Peyer's patch (tissue), 4 donors: ENCODE results near the gene CEMP1.
A peak's percentile ranks its signal among the peaks of the same experiment; 100 is the strongest.

Source experiments
- POLR2A ChIP-seq, 2 donors: fragments of 450-650 bp; IDR thresholded peaks; one replicate each; pipeline ENCODE4 v1.5.1; 2017; ENCODE audit warnings: antibody characterized with exemption in 2 of 2, mild to moderate bottlenecking in 2 of 2, moderate library complexity in 2 of 2
- TF ChIP-seq, protein P1 (sequence below), 6 experiments: fragments of 450-650 bp in 4 of 6; fragments of 200-600 bp in 2 of 6; sonication (generic) in 1 of 6; IDR thresholded peaks; one replicate each; pipeline ENCODE4 v1.5.1; 2017 to 2019; ENCODE audit warnings: antibody characterized with exemption in 6 of 6, mild to moderate bottlenecking in 3 of 6, moderate library complexity in 1 of 6

DNA sequence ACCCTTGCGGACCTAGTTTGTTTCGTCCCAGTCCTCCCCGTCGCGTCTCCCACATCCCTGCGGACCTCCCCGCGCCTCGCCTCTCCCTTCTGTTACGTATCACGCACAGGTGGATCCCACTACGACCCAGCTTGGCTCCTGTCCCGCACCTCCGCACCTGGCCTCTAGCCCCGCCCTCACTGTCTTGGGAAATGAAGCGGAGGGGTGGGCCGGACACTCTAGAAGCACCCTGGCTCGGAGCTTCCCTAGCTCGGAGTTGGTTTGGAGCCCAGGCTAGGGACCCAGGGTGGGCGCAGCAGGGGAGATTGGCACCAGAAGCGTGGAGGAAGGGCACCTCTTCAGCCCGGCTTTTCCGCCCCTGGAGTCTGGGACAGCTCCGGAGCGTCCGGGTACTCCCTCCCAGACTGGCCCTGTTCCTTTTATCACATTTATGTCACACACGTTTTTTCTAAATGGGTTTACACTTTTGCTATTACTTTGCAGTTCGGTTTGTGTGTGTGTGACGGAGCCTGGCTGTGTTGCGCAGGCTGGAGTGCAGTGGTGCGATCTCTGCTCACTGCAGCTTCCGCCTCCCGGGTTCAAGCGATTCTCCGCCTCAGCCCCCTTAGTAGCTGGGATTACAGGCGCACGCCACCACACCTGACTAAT lies 1.4 kb upstream of the CEMP1 start:
- TF ChIP-seq, protein P1, sequence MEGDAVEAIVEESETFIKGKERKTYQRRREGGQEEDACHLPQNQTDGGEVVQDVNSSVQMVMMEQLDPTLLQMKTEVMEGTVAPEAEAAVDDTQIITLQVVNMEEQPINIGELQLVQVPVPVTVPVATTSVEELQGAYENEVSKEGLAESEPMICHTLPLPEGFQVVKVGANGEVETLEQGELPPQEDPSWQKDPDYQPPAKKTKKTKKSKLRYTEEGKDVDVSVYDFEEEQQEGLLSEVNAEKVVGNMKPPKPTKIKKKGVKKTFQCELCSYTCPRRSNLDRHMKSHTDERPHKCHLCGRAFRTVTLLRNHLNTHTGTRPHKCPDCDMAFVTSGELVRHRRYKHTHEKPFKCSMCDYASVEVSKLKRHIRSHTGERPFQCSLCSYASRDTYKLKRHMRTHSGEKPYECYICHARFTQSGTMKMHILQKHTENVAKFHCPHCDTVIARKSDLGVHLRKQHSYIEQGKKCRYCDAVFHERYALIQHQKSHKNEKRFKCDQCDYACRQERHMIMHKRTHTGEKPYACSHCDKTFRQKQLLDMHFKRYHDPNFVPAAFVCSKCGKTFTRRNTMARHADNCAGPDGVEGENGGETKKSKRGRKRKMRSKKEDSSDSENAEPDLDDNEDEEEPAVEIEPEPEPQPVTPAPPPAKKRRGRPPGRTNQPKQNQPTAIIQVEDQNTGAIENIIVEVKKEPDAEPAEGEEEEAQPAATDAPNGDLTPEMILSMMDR (IDR thresholded peaks at IDR 0.05) = no peak
- TF ChIP-seq POLR2A (IDR thresholded peaks at IDR 0.05) = peak; percentile 60 to 62
